ENCODE measurements around the gene KLHDC8A. TPM values are rescaled to one million over a fixed set of nuclear protein-coding genes. Genes with fewer than 3 reads are reported as not detected.

The KLHDC8A gene
- total and polyA plus RNA-seq, 2 of the 13 experiments (the other 11 are each of a cell fraction or from before 2014, with no cell fraction given) = not detected

DNA sequence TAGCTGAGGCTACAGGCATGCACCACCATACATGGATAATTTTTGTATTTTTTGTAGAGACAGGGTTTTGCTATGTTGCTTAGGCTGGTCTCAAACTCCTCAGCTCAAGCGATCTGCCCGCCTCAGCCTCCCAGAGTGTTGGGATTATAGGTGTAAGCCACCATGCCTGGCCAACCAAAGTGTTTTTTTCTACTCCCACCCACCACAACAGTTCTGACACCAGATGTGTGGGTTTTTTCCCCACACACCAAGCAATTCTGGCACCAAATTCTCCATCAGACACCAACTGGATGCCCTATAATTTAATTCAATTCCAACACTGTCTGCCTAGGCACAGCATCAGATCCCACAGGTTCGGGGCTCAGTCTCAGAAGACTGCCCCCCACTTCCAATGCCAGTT, 20.6 kb upstream of the KLHDC8A start:
- H3K4me3 ChIP-seq (replicated peaks in 1 of 3; ENCODE audit: insufficient read depth in 1 of 3, low read depth in 2 of 3, low read length in 3 of 3) = no peak overlapping the region
- no peaks in the 10 kb centered on the region for H3K79me2 ChIP-seq (ENCODE audit: insufficient read depth, low read length)
- no peak overlapping the region for H2AFZ ChIP-seq (ENCODE audit: low read length)
- TF ChIP-seq ZNF572 (CRISPR knock-in tag; IDR thresholded peaks at IDR 0.05) (no peak), ZNF431 (CRISPR knock-in tag; IDR thresholded peaks at IDR 0.05; ENCODE audit: borderline replicate concordance, low read depth) (no peak), TBP (CRISPR knock-in tag; IDR thresholded peaks at IDR 0.05) (no peak), KLF11 (CRISPR knock-in tag; IDR thresholded peaks at IDR 0.05) (no peak), SALL1 (CRISPR knock-in tag; IDR thresholded peaks at IDR 0.05) (no peak), HIVEP1 (CRISPR knock-in tag; IDR thresholded peaks at IDR 0.05) (no peak), ZNF589 (CRISPR knock-in tag; conservative IDR thresholded peaks at IDR 0.05) (no peak), ZNF777 (CRISPR knock-in tag; IDR thresholded peaks at IDR 0.05) (no peak), FOXO1 (CRISPR knock-in tag; IDR thresholded peaks at IDR 0.05) (no peak), MEF2D (CRISPR knock-in tag; IDR thresholded peaks at IDR 0.05) (no peak), ZNF205 (CRISPR knock-in tag; IDR thresholded peaks at IDR 0.05) (no peak)
- in situ Hi-C loops (cut with HindIII; ENCODE audit: extremely low pct_ligation_motif_present, low pct_unique_long_range_greater_than_20kb) (no loop called here), intact Hi-C loops (cut with micrococcal nuclease; ENCODE audit: unreplicated experiment) (no loop called here)
- POLR2A ChIA-PET = no interaction called here
- ATAC-seq (no peak), DNase-seq (ENCODE audit: low spot score) (no peak), FAIRE-seq (no peak)
- no peak overlapping the region for H3K4me2 ChIP-seq (ENCODE audit: low read depth, low read length)
- CTCF ChIA-PET (ENCODE audit: low intra/inter-chr PET ratio, low total read pairs) = no interaction called here
- H3K9ac ChIP-seq (ENCODE audit: insufficient read depth, low read depth, low read length) = no peak overlapping the region
- no peaks in the 10 kb centered on the region for H4K20me1 ChIP-seq (ENCODE audit: insufficient read depth, low read length)
- BruUV-seq (replicated peaks) = no TSS peak
- H3K36me3 ChIP-seq (replicated peaks in 1 of 2; ENCODE audit: control insufficient read depth in 1 of 2, insufficient read depth in 2 of 2, low read length in 2 of 2) = no peaks in the 10 kb centered on the region
- WGBS (ENCODE audit: low lambda C conversion rate) = 4% methylated on average over 3 of the region's 3 CpGs
- peaks cover 0 to 49% of the 10 kb centered on the region in 2 experiments; a peak in 4 of 5 replicates for H3K27me3 ChIP-seq (ENCODE audit: control insufficient read depth in 1 of 2, insufficient read depth in 2 of 2, low read length in 2 of 2)
- H3K27ac ChIP-seq (ENCODE audit: extremely low read length, insufficient read depth, low read length) = no peak overlapping the region
- peaks cover 6% of the 10 kb centered on the region; the same call in 1 of the 2 replicates for H3K4me1 ChIP-seq (ENCODE audit: insufficient read depth, low read length)
- no peaks in the 10 kb centered on the region for H3K9me3 ChIP-seq (ENCODE audit: low read length)

GRCh38 chr1:205376739-205377138, 20.0 kb upstream of the KLHDC8A start:
- POLR2A ChIA-PET = no interaction called here
- CTCF ChIA-PET (ENCODE audit: low intra/inter-chr PET ratio, low total read pairs) = no interaction called here
- Histone ChIP-seq H4K20me1 (ENCODE audit: insufficient read depth, low read length) (no peaks in the 10 kb centered on the region), H2AFZ (ENCODE audit: low read length) (no peak overlapping the region), H3K4me3 (replicated peaks in 1 of 3; ENCODE audit: insufficient read depth in 1 of 3, low read depth in 2 of 3, low read length in 3 of 3) (no peak overlapping the region), H3K79me2 (ENCODE audit: insufficient read depth, low read length) (no peaks in the 10 kb centered on the region), H3K27ac (ENCODE audit: extremely low read length, insufficient read depth, low read length) (no peak overlapping the region), H3K9ac (ENCODE audit: insufficient read depth, low read depth, low read length) (no peak overlapping the region), H3K36me3 (replicated peaks in 1 of 2; ENCODE audit: control insufficient read depth in 1 of 2, insufficient read depth in 2 of 2, low read length in 2 of 2) (no peaks in the 10 kb centered on the region), H3K9me3 (ENCODE audit: low read length) (no peaks in the 10 kb centered on the region), H3K4me1 (ENCODE audit: insufficient read depth, low read length) (peaks cover 5% of the 10 kb centered on the region; the same call in 1 of the 2 replicates), H3K4me2 (ENCODE audit: low read depth, low read length) (no peak overlapping the region), H3K27me3 (ENCODE audit: control insufficient read depth in 1 of 2, insufficient read depth in 2 of 2, low read length in 2 of 2) (peaks cover 0 to 49% of the 10 kb centered on the region in 2 experiments; a peak in 4 of 5 replicates)
- no peak for DNase-seq (ENCODE audit: low spot score)
- ATAC-seq = no peak
- in situ Hi-C loops (cut with HindIII; ENCODE audit: extremely low pct_ligation_motif_present, low pct_unique_long_range_greater_than_20kb) (no loop called here), intact Hi-C loops (cut with micrococcal nuclease; ENCODE audit: unreplicated experiment) (no loop called here)
- no TSS peak for BruUV-seq (replicated peaks)
- no peak for FAIRE-seq
- 7% methylated on average over 4 of the region's 4 CpGs for WGBS (ENCODE audit: low lambda C conversion rate)
- TF ChIP-seq ZSCAN25 (CRISPR knock-in tag; IDR thresholded peaks at IDR 0.05) = no peak
- TF ChIP-seq, protein P1, sequence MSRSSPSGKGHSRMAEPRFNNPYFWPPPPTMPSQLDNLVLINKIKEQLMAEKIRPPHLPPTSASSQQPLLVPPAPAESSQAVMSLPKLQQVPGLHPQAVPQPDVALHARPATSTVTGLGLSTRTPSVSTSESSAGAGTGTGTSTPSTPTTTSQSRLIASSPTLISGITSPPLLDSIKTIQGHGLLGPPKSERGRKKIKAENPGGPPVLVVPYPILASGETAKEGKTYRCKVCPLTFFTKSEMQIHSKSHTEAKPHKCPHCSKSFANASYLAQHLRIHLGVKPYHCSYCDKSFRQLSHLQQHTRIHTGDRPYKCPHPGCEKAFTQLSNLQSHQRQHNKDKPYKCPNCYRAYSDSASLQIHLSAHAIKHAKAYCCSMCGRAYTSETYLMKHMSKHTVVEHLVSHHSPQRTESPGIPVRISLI (CRISPR knock-in tag; IDR thresholded peaks at IDR 0.05; ENCODE audit: borderline replicate concordance) = no peak
- TF ChIP-seq ZFP37 (CRISPR knock-in tag; IDR thresholded peaks at IDR 0.05; ENCODE audit: borderline replicate concordance) = no peak
- no peak for TF ChIP-seq YEATS4 (CRISPR knock-in tag; IDR thresholded peaks at IDR 0.05; ENCODE audit: borderline replicate concordance)
- no peak for TF ChIP-seq ZBTB2 (CRISPR knock-in tag; IDR thresholded peaks at IDR 0.05; ENCODE audit: low read depth)
- TF ChIP-seq, protein P2, sequence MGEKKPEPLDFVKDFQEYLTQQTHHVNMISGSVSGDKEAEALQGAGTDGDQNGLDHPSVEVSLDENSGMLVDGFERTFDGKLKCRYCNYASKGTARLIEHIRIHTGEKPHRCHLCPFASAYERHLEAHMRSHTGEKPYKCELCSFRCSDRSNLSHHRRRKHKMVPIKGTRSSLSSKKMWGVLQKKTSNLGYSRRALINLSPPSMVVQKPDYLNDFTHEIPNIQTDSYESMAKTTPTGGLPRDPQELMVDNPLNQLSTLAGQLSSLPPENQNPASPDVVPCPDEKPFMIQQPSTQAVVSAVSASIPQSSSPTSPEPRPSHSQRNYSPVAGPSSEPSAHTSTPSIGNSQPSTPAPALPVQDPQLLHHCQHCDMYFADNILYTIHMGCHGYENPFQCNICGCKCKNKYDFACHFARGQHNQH (CRISPR knock-in tag; IDR thresholded peaks at IDR 0.05) = no peak

All from HepG2 (cell line).